ENCODE results near the gene DUT. TPM values are rescaled to one million over a fixed set of nuclear protein-coding genes. Genes with fewer than 3 reads are reported as not detected.

DUT gene
- total and polyA plus RNA-seq, 2 experiments from 2014 or later = 82.5 to 420 TPM

DNA sequence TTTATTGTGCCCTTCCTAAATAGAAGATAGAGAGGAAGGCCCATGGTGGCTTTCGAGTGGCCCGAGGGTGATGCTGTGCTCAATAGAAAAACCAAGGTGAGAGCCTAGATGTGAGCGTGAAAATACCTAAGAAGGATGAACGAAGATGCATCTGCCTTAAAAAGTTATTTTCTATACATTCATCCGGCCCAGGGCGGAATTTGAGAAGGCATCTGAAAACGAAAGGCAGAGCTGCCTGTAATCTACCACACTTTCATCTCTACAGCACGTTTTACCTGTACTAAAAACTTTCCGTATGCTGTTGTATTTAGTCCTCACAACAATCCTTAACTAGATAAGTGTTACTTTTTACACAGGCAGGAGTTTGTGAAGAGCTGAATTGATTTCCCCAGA, 1.4 kb downstream of the DUT start (continued):
- TF ChIP-seq, protein P1, sequence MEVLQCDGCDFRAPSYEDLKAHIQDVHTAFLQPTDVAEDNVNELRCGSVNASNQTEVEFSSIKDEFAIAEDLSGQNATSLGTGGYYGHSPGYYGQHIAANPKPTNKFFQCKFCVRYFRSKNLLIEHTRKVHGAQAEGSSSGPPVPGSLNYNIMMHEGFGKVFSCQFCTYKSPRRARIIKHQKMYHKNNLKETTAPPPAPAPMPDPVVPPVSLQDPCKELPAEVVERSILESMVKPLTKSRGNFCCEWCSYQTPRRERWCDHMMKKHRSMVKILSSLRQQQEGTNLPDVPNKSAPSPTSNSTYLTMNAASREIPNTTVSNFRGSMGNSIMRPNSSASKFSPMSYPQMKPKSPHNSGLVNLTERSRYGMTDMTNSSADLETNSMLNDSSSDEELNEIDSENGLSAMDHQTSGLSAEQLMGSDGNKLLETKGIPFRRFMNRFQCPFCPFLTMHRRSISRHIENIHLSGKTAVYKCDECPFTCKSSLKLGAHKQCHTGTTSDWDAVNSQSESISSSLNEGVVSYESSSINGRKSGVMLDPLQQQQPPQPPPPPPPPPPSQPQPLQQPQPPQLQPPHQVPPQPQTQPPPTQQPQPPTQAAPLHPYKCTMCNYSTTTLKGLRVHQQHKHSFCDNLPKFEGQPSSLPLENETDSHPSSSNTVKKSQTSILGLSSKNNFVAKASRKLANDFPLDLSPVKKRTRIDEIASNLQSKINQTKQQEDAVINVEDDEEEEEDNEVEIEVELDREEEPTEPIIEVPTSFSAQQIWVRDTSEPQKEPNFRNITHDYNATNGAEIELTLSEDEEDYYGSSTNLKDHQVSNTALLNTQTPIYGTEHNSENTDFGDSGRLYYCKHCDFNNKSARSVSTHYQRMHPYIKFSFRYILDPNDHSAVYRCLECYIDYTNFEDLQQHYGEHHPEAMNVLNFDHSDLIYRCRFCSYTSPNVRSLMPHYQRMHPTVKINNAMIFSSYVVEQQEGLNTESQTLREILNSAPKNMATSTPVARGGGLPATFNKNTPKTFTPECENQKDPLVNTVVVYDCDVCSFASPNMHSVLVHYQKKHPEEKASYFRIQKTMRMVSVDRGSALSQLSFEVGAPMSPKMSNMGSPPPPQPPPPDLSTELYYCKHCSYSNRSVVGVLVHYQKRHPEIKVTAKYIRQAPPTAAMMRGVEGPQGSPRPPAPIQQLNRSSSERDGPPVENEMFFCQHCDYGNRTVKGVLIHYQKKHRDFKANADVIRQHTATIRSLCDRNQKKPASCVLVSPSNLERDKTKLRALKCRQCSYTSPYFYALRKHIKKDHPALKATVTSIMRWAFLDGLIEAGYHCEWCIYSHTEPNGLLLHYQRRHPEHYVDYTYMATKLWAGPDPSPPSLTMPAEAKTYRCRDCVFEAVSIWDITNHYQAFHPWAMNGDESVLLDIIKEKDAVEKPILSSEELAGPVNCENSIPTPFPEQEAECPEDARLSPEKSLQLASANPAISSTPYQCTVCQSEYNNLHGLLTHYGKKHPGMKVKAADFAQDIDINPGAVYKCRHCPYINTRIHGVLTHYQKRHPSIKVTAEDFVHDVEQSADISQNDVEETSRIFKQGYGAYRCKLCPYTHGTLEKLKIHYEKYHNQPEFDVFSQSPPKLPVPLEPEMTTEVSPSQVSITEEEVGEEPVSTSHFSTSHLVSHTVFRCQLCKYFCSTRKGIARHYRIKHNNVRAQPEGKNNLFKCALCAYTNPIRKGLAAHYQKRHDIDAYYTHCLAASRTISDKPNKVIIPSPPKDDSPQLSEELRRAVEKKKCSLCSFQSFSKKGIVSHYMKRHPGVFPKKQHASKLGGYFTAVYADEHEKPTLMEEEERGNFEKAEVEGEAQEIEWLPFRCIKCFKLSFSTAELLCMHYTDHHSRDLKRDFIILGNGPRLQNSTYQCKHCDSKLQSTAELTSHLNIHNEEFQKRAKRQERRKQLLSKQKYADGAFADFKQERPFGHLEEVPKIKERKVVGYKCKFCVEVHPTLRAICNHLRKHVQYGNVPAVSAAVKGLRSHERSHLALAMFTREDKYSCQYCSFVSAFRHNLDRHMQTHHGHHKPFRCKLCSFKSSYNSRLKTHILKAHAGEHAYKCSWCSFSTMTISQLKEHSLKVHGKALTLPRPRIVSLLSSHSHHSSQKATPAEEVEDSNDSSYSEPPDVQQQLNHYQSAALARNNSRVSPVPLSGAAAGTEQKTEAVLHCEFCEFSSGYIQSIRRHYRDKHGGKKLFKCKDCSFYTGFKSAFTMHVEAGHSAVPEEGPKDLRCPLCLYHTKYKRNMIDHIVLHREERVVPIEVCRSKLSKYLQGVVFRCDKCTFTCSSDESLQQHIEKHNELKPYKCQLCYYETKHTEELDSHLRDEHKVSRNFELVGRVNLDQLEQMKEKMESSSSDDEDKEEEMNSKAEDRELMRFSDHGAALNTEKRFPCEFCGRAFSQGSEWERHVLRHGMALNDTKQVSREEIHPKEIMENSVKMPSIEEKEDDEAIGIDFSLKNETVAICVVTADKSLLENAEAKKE (CRISPR knock-in tag; IDR thresholded peaks at IDR 0.05) = no peak
- no peak for TF ChIP-seq EZH2phosphoT487 (IDR thresholded peaks at IDR 0.05; ENCODE audit: unreplicated experiment)
- no peak for TF ChIP-seq CREB1 (CRISPR knock-in tag; IDR thresholded peaks at IDR 0.05; ENCODE audit: low read depth)
- TF ChIP-seq, protein P2, sequence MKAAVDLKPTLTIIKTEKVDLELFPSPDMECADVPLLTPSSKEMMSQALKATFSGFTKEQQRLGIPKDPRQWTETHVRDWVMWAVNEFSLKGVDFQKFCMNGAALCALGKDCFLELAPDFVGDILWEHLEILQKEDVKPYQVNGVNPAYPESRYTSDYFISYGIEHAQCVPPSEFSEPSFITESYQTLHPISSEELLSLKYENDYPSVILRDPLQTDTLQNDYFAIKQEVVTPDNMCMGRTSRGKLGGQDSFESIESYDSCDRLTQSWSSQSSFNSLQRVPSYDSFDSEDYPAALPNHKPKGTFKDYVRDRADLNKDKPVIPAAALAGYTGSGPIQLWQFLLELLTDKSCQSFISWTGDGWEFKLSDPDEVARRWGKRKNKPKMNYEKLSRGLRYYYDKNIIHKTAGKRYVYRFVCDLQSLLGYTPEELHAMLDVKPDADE (IDR thresholded peaks at IDR 0.05) = no peak
- TF ChIP-seq EZH2 (IDR thresholded peaks at IDR 0.05; ENCODE audit: low read depth, unreplicated experiment) = no peak
- no peak for TF ChIP-seq ZNF114 (CRISPR knock-in tag; IDR thresholded peaks at IDR 0.05)

DNA sequence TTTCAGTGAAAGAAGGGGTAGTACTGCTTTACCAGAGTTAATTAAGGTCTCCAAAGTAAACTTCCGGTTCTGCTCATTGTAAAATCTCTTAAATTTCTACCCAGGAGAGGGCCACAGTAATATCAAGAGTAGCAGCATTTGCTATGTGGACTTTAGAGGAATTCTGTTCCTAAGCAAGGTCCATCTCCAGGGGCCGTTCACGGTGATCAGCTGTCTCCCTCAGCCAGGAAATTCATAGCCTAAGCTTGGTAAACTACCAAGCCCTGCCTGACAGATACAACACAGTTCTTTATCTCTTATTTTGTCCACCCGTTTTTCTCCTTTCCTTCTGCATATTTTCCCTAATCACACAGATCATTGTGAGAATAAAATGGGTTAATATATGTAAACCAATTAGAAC, 2.3 kb downstream of the DUT start:
- Mint-ChIP-seq H3K9me3 (no peaks in the 10 kb centered on the region), H3K4me3 (peak overlapping the region; percentile 96), H3K27me3 (ENCODE audit: insufficient read depth, low read depth, poor library complexity) (peaks cover 4% of the 10 kb centered on the region), H3K27ac (no peak overlapping the region), H3K4me1 (peaks cover 32% of the 10 kb centered on the region), H3K36me3 (ENCODE audit: low read depth) (peaks cover 50% of the 10 kb centered on the region)
- Histone ChIP-seq H3K4me3 (peak overlapping the region; percentile 90), H3K4me1 (ENCODE audit: insufficient read depth) (peaks cover 20% of the 10 kb centered on the region), H3K27ac (ENCODE audit: low read depth) (no peak overlapping the region), H3F3A (replicated peaks; ENCODE audit: low read depth) (no peaks in the 10 kb centered on the region), H3K4me2 (peak overlapping the region; percentile 83), H4K20me1 (replicated peaks; ENCODE audit: insufficient read depth) (no peaks in the 10 kb centered on the region; the same call in 1 of the 2 replicates), H3K9me2 (ENCODE audit: insufficient read depth) (no peaks in the 10 kb centered on the region), H3K27me3 (ENCODE audit: insufficient read depth) (no peaks in the 10 kb centered on the region), H3K79me2 (replicated peaks; ENCODE audit: insufficient read depth) (peaks cover 35% of the 10 kb centered on the region), H3K36me3 (ENCODE audit: insufficient read depth) (peaks cover 24% of the 10 kb centered on the region; the same call in 1 of the 2 replicates), H2AFZ (no peak overlapping the region)
- ATAC-seq = no peak
- DNase-seq (ENCODE audit: low spot score) = no peak
- TF ChIP-seq, protein P2 (IDR thresholded peaks at IDR 0.05) = no peak
- TF ChIP-seq POLR2AphosphoS5 (IDR thresholded peaks at IDR 0.05; ENCODE audit: low read depth) (no peak), CREB1 (CRISPR knock-in tag; IDR thresholded peaks at IDR 0.05; ENCODE audit: low read depth) (no peak), EZH2 (IDR thresholded peaks at IDR 0.05; ENCODE audit: low read depth, unreplicated experiment) (no peak), ZNF114 (CRISPR knock-in tag; IDR thresholded peaks at IDR 0.05) (no peak), JUNB (IDR thresholded peaks at IDR 0.05; ENCODE audit: unreplicated experiment) (no peak), ZNF331 (CRISPR knock-in tag; IDR thresholded peaks at IDR 0.05; ENCODE audit: low read depth) (no peak)
- TF ChIP-seq, protein P3, sequence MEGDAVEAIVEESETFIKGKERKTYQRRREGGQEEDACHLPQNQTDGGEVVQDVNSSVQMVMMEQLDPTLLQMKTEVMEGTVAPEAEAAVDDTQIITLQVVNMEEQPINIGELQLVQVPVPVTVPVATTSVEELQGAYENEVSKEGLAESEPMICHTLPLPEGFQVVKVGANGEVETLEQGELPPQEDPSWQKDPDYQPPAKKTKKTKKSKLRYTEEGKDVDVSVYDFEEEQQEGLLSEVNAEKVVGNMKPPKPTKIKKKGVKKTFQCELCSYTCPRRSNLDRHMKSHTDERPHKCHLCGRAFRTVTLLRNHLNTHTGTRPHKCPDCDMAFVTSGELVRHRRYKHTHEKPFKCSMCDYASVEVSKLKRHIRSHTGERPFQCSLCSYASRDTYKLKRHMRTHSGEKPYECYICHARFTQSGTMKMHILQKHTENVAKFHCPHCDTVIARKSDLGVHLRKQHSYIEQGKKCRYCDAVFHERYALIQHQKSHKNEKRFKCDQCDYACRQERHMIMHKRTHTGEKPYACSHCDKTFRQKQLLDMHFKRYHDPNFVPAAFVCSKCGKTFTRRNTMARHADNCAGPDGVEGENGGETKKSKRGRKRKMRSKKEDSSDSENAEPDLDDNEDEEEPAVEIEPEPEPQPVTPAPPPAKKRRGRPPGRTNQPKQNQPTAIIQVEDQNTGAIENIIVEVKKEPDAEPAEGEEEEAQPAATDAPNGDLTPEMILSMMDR (conservative IDR thresholded peaks at IDR 0.05; ENCODE audit: low read depth in 2 of 2) = no peak
- TF ChIP-seq, protein P4, sequence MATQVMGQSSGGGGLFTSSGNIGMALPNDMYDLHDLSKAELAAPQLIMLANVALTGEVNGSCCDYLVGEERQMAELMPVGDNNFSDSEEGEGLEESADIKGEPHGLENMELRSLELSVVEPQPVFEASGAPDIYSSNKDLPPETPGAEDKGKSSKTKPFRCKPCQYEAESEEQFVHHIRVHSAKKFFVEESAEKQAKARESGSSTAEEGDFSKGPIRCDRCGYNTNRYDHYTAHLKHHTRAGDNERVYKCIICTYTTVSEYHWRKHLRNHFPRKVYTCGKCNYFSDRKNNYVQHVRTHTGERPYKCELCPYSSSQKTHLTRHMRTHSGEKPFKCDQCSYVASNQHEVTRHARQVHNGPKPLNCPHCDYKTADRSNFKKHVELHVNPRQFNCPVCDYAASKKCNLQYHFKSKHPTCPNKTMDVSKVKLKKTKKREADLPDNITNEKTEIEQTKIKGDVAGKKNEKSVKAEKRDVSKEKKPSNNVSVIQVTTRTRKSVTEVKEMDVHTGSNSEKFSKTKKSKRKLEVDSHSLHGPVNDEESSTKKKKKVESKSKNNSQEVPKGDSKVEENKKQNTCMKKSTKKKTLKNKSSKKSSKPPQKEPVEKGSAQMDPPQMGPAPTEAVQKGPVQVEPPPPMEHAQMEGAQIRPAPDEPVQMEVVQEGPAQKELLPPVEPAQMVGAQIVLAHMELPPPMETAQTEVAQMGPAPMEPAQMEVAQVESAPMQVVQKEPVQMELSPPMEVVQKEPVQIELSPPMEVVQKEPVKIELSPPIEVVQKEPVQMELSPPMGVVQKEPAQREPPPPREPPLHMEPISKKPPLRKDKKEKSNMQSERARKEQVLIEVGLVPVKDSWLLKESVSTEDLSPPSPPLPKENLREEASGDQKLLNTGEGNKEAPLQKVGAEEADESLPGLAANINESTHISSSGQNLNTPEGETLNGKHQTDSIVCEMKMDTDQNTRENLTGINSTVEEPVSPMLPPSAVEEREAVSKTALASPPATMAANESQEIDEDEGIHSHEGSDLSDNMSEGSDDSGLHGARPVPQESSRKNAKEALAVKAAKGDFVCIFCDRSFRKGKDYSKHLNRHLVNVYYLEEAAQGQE (IDR thresholded peaks at IDR 0.05; ENCODE audit: unreplicated experiment) = no peak
